ENCODE data around the gene TMEM205.
A peak's percentile ranks its signal among the peaks of the same experiment; 100 is the strongest.

The TMEM205 gene

DNA sequence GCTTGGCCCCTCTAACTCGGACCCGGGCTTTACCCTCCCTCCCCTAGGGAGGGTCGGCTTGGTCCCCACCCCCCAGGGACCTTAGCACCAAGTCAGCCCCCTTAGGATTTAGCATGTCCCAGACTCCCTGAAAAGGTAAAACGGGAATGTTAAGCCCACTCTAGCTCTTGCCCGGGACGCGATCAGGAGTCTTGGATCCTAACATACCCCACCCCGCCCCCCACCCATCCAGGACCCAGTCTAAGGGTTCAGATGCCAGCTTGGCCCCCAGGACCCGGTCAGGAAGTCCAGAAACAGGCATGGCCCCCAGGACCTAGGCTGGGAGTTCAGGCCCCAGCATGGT lies 37.6 kb upstream of the TMEM205 start:
- no peak for ATAC-seq
- no peak for TF ChIP-seq ZNF565 (CRISPR knock-in tag; conservative IDR thresholded peaks at IDR 0.05; ENCODE audit: low read depth)
- TF ChIP-seq RARB (CRISPR knock-in tag; IDR thresholded peaks at IDR 0.05) = no peak
- TF ChIP-seq ZNF70 (CRISPR knock-in tag; IDR thresholded peaks at IDR 0.05) = no peak
- no peak for TF ChIP-seq ARNTL (CRISPR knock-in tag; IDR thresholded peaks at IDR 0.05; ENCODE audit: borderline replicate concordance, low read depth)
- no peak for TF ChIP-seq CSRNP3 (CRISPR knock-in tag; IDR thresholded peaks at IDR 0.05)
- TF ChIP-seq TOX (CRISPR knock-in tag; IDR thresholded peaks at IDR 0.05; ENCODE audit: borderline replicate concordance) = no peak
- no peak for TF ChIP-seq ZNF8 (CRISPR knock-in tag; IDR thresholded peaks at IDR 0.05)
- TF ChIP-seq ZC3H10 (CRISPR knock-in tag; IDR thresholded peaks at IDR 0.05) = no peak

GRCh38 chr19:11382898-11383705 lies 37.0 kb upstream of the TMEM205 start:
- peak; percentile 5 for ATAC-seq
- no peak for TF ChIP-seq ZFP3 (CRISPR knock-in tag; IDR thresholded peaks at IDR 0.05)
- no peak for TF ChIP-seq CSDC2 (CRISPR knock-in tag; IDR thresholded peaks at IDR 0.05)
- no peak for TF ChIP-seq PPARA (CRISPR knock-in tag; IDR thresholded peaks at IDR 0.05; ENCODE audit: borderline replicate concordance)
- no peak for TF ChIP-seq CREB5 (CRISPR knock-in tag; IDR thresholded peaks at IDR 0.05; ENCODE audit: low read depth)
- no peak for TF ChIP-seq CSRNP3 (CRISPR knock-in tag; IDR thresholded peaks at IDR 0.05)
- TF ChIP-seq ESRRG (CRISPR knock-in tag; IDR thresholded peaks at IDR 0.05) = no peak
- no peak for TF ChIP-seq ARNTL (CRISPR knock-in tag; IDR thresholded peaks at IDR 0.05; ENCODE audit: borderline replicate concordance, low read depth)
- TF ChIP-seq ZFP30 (CRISPR knock-in tag; IDR thresholded peaks at IDR 0.05) = no peak
- TF ChIP-seq ZC3H10 (CRISPR knock-in tag; IDR thresholded peaks at IDR 0.05) = no peak
- TF ChIP-seq ISL1 (CRISPR knock-in tag; IDR thresholded peaks at IDR 0.05) = no peak
- TF ChIP-seq, protein P1, sequence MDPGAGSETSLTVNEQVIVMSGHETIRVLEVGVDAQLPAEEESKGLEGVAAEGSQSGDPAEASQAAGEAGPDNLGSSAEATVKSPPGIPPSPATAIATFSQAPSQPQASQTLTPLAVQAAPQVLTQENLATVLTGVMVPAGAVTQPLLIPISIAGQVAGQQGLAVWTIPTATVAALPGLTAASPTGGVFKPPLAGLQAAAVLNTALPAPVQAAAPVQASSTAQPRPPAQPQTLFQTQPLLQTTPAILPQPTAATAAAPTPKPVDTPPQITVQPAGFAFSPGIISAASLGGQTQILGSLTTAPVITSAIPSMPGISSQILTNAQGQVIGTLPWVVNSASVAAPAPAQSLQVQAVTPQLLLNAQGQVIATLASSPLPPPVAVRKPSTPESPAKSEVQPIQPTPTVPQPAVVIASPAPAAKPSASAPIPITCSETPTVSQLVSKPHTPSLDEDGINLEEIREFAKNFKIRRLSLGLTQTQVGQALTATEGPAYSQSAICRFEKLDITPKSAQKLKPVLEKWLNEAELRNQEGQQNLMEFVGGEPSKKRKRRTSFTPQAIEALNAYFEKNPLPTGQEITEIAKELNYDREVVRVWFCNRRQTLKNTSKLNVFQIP (CRISPR knock-in tag; IDR thresholded peaks at IDR 0.05; ENCODE audit: borderline replicate concordance, low read depth) = no peak
- TF ChIP-seq TSHZ2 (CRISPR knock-in tag; IDR thresholded peaks at IDR 0.05) = no peak

DNA sequence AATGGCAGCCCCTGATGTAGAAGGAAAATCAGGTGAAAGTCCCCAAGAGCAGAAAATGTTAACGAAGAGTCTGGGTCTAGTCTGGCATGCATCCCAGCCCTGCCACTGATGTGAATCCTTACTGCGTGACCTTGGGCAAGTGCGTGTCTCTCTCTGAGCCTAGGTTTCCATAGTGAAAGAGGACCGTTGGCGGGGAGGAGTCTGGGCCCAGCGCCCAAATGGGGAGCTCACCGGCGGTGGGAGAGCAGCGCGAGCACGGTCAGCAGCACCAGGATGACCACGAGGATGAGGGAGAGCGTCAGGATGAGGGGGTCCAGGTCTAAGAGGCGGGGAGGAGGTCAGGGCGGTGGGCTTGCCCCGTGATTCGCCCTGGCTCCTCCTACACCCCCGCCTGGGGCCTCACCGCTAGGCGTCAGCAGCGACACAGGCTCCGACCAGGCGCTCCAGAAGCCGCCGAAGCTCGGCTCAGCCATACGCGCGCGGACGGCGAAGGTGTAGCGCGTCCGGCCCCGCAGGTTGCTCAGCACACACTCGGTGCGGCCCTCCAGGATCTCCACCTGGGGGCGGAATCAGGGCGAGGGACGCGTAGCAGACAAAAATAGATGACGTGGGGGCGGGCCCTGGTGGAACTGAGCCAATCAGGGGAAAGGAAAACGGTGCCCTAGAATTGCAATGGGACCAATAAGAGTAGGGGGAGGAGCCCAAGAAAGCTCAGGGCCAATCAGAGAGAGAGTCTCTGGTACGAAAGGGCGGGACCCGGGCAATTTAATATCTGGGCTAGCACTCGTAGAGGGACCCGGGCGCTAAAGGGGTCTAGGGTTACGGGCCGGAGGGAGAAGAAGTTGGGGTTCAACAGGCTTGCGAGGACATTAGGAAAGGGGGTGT lies 34.8 kb upstream of the TMEM205 start:
- ATAC-seq = peak; percentile 82
- TF ChIP-seq, protein P2, sequence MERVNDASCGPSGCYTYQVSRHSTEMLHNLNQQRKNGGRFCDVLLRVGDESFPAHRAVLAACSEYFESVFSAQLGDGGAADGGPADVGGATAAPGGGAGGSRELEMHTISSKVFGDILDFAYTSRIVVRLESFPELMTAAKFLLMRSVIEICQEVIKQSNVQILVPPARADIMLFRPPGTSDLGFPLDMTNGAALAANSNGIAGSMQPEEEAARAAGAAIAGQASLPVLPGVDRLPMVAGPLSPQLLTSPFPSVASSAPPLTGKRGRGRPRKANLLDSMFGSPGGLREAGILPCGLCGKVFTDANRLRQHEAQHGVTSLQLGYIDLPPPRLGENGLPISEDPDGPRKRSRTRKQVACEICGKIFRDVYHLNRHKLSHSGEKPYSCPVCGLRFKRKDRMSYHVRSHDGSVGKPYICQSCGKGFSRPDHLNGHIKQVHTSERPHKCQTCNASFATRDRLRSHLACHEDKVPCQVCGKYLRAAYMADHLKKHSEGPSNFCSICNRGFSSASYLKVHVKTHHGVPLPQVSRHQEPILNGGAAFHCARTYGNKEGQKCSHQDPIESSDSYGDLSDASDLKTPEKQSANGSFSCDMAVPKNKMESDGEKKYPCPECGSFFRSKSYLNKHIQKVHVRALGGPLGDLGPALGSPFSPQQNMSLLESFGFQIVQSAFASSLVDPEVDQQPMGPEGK (CRISPR knock-in tag; IDR thresholded peaks at IDR 0.05; ENCODE audit: borderline replicate concordance) = no peak
- TF ChIP-seq ISL1 (CRISPR knock-in tag; IDR thresholded peaks at IDR 0.05) (no peak), ZFP3 (CRISPR knock-in tag; IDR thresholded peaks at IDR 0.05) (no peak), BACH2 (CRISPR knock-in tag; IDR thresholded peaks at IDR 0.05; ENCODE audit: borderline replicate concordance) (no peak), CREB5 (CRISPR knock-in tag; IDR thresholded peaks at IDR 0.05; ENCODE audit: low read depth) (no peak), CSRNP3 (CRISPR knock-in tag; IDR thresholded peaks at IDR 0.05) (no peak), ZNF565 (CRISPR knock-in tag; conservative IDR thresholded peaks at IDR 0.05; ENCODE audit: low read depth) (no peak), ZNF70 (CRISPR knock-in tag; IDR thresholded peaks at IDR 0.05) (no peak), ZFP30 (CRISPR knock-in tag; IDR thresholded peaks at IDR 0.05) (no peak), SNAI2 (CRISPR knock-in tag; IDR thresholded peaks at IDR 0.05) (no peak), RARB (CRISPR knock-in tag; IDR thresholded peaks at IDR 0.05) (no peak)
